NB4 (cell line): ENCODE data around the gene ARHGAP25.

Experiments used
- CTCF ChIP-seq: IDR thresholded peaks from one replicate; pipeline ENCODE4 v1.5.1; 2012; ENCODE audit warnings: low read depth, low read length
- MAX ChIP-seq: IDR thresholded peaks from 2 replicates; pipeline ENCODE4 v1.6.1; 2011; ENCODE audit warnings: low read depth, low read length
- MYC ChIP-seq: IDR thresholded peaks from 2 replicates; pipeline ENCODE4 v1.6.1; 2011; ENCODE audit warnings: low read depth, low read length
- POLR2A ChIP-seq: IDR thresholded peaks from 2 replicates; pipeline ENCODE4 v1.6.1; 2011; ENCODE audit warnings: mild to moderate bottlenecking; ENCODE audit not compliant: insufficient read length; ENCODE audit errors: extremely low read depth

- TF ChIP-seq POLR2A (no peak), CTCF (no peak), MAX (no peak), MYC (no peak)
Measured at GRCh38 chr2:68862889-68863288, 128.3 kb downstream of the ARHGAP25 start.
